NT2/D1 (cell line): ENCODE results near the gene NECTIN3.

Experiments
- SUZ12 ChIP-seq: IDR thresholded peaks from 2 replicates; pipeline ENCODE4 v1.6.1; 2011; ENCODE audit not compliant: insufficient read length, insufficient read depth; ENCODE audit errors: extremely low read depth
- YY1 ChIP-seq: IDR thresholded peaks from 2 replicates; pipeline ENCODE4 v1.6.1; 2011; ENCODE audit not compliant: insufficient read length, insufficient read depth
- ZNF274 ChIP-seq: IDR thresholded peaks from 2 replicates; pipeline ENCODE4 v1.6.1; 2011; ENCODE audit warnings: mild to moderate bottlenecking, low read depth, low read length

DNA sequence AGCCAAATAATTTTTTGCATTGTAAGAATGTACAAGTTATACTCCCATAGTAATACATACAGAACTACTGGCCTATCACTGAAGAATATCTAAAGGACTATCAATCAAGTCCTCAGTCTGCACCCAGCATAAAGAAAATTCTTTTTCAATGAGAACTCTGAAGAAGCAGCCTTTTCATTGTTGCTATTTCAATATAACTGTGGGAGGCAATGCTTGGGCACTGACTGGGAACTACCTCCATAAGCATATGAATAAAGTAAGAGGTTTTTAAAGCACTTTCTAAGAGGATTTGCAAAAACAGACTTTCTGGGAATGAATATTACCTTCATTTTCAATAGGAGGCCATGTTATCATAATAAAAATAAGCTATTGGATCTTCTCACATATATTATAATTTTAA lies 24.6 kb upstream of the NECTIN3 start:
- no peak for TF ChIP-seq YY1
- no peak for TF ChIP-seq SUZ12
- no peak for TF ChIP-seq ZNF274
